H1 (cell line): ENCODE data around the gene UNC5B. TPM values are rescaled to one million over a fixed set of nuclear protein-coding genes. Genes with fewer than 3 reads are reported as not detected.

ENCODE experiments used
- CTCF ChIA-PET: fragments of 300-600 bp; sonication (Branson Sonifier 250); formaldehyde crosslinking; loops from one replicate; lab custom pipeline; 2021; ENCODE audit not compliant: partially characterized antibody; lab: Charles Lee
- POLR2A ChIA-PET: fragments of 300-600 bp; sonication (Branson Sonifier 250); formaldehyde crosslinking; loops from one replicate; lab custom pipeline; 2021; ENCODE audit warnings: inconsistent platforms; ENCODE audit not compliant: partially characterized antibody; lab: Charles Lee
- DNase-seq, 2 experiments: peaks; one replicate each; pipeline versions ENCODE4 v3.0.0 to v3.0.0-alpha.2; 2010 to 2022; ENCODE audit warnings: low spot score in 2 of 2, low read depth in 1 of 2, mixed read lengths in 1 of 2
- FAIRE-seq: peaks from 2 replicates; lab custom pipeline; 2011; peaks lifted over from hg19 to GRCh38; lab: Jason Lieb, UNC
- H2AFZ ChIP-seq: 2 replicates; pipeline ENCODE4 v1.8.1; 2012; ENCODE audit warnings: low read length, inconsistent platforms
- H2AK5ac ChIP-seq: 2 replicates; pipeline ENCODE4 v1.6.1; 2013; ENCODE audit warnings: low read depth, low read length
- H2BK120ac ChIP-seq: replicated peaks from 2 replicates; pipeline ENCODE3; 2013; ENCODE audit warnings: low read depth, low read length, inconsistent platforms
- H2BK12ac ChIP-seq: 2 replicates; pipeline ENCODE4 v1.6.1; 2013; ENCODE audit warnings: low read depth, low read length
- H2BK15ac ChIP-seq: 2 replicates; pipeline ENCODE4 v1.6.1; 2013; ENCODE audit warnings: low read length
- H2BK20ac ChIP-seq: 2 replicates; pipeline ENCODE4 v1.6.1; 2013; ENCODE audit warnings: low read length
- H2BK5ac ChIP-seq: 2 replicates; pipeline ENCODE4 v1.6.1; 2013; ENCODE audit warnings: low read depth, low read length
- H3K14ac ChIP-seq: 2 replicates; pipeline ENCODE4 v1.6.1; 2013; ENCODE audit warnings: inconsistent platforms; ENCODE audit not compliant: insufficient read length
- H3K18ac ChIP-seq: 2 replicates; pipeline ENCODE4 v1.6.1; 2013; ENCODE audit warnings: low read length; ENCODE audit errors: extremely low read depth
- H3K23ac ChIP-seq: 2 replicates; pipeline ENCODE4 v1.6.1; 2013; ENCODE audit warnings: inconsistent platforms; ENCODE audit not compliant: insufficient read length
- H3K23me2 ChIP-seq: 2 replicates; pipeline ENCODE4 v1.6.1; 2013; ENCODE audit warnings: low read depth, low read length
- H3K27ac ChIP-seq: 2 replicates; pipeline ENCODE4 v1.6.1; 2011; ENCODE audit warnings: low read depth, low read length, inconsistent platforms
- H3K27me3 ChIP-seq, 4 experiments: replicated peaks in 1 of 4; 1 replicate in 1 of 4; 2 replicates in 3 of 4; pipeline versions ENCODE4 v1.6.1 to v1.8.1; 2011 to 2013; ENCODE audit warnings: low read length in 3 of 4, mild to moderate bottlenecking in 3 of 4, inconsistent platforms in 2 of 4, mixed read lengths in 2 of 4, moderate library complexity in 1 of 4; ENCODE audit not compliant: control insufficient read depth in 3 of 4, insufficient read depth in 3 of 4; ENCODE audit errors: extremely low read depth in 1 of 4
- H3K36me3 ChIP-seq, 4 experiments: 2 replicates each; pipeline versions ENCODE4 v1.6.1 to v1.8.1; 2011 to 2013; ENCODE audit warnings: mild to moderate bottlenecking in 4 of 4, low read length in 3 of 4, moderate library complexity in 2 of 4, control low read depth in 1 of 4, inconsistent platforms in 1 of 4; ENCODE audit not compliant: insufficient read depth in 4 of 4, control insufficient read depth in 2 of 4
- H3K4ac ChIP-seq: replicated peaks from 2 replicates; pipeline ENCODE3; 2013; ENCODE audit warnings: low read length, low read depth, mixed read lengths, inconsistent platforms; ENCODE audit not compliant: insufficient read length
- H3K4me1 ChIP-seq, 4 experiments: replicated peaks in 1 of 4; 1 replicate in 1 of 4; 2 replicates in 3 of 4; pipeline versions ENCODE4 v1.6.1 to v1.8.1; 2011 to 2013; ENCODE audit warnings: low read length in 3 of 4, inconsistent platforms in 2 of 4, mixed read lengths in 1 of 4; ENCODE audit not compliant: insufficient read depth in 4 of 4, control insufficient read depth in 3 of 4
- H3K4me2 ChIP-seq, 2 experiments: 2 replicates each; pipeline versions ENCODE4 v1.6.1 to v1.8.1; 2011 to 2013; ENCODE audit warnings: low read depth in 2 of 2, low read length in 2 of 2, control low read depth in 1 of 2, inconsistent platforms in 1 of 2, mild to moderate bottlenecking in 1 of 2; ENCODE audit not compliant: insufficient read depth in 1 of 2
- H3K4me3 ChIP-seq, 4 experiments: fragments of 200-600, 300-600 bp in 1 of 4; sonication (generic), shearing (Covaris generic), sonication (Bioruptor Twin) in 1 of 4; 2 replicates each; pipeline versions ENCODE4 v1.5.1 to v1.8.1; 2011 to 2016; ENCODE audit warnings: low read length in 4 of 4, low read depth in 3 of 4, control low read depth in 2 of 4, inconsistent platforms in 2 of 4, mild to moderate bottlenecking in 2 of 4, mixed read lengths in 1 of 4, moderate library complexity in 1 of 4; ENCODE audit not compliant: insufficient read depth in 2 of 4; ENCODE audit errors: extremely low read depth in 1 of 4
- H3K56ac ChIP-seq: replicated peaks from 2 replicates; pipeline ENCODE3; 2013; ENCODE audit warnings: low read depth, mild to moderate bottlenecking, mixed read lengths, low read length, inconsistent platforms; ENCODE audit not compliant: insufficient read length
- H3K79me1 ChIP-seq: 2 replicates; pipeline ENCODE4 v1.6.1; 2013; ENCODE audit warnings: low read depth, low read length, control low read depth
- H3K79me2 ChIP-seq, 2 experiments: 2 replicates each; pipeline versions ENCODE4 v1.6.1 to v1.8.1; 2012 to 2013; ENCODE audit warnings: low read length in 2 of 2, mild to moderate bottlenecking in 2 of 2, inconsistent platforms in 1 of 2; ENCODE audit not compliant: insufficient read depth in 2 of 2, control insufficient read depth in 1 of 2
- H3K9ac ChIP-seq, 4 experiments: replicated peaks in 1 of 4; 1 replicate in 1 of 4; 2 replicates in 3 of 4; pipeline versions ENCODE4 v1.6.1 to v1.8.1; 2011 to 2013; ENCODE audit warnings: low read depth in 3 of 4, low read length in 3 of 4, control low read depth in 2 of 4, mild to moderate bottlenecking in 2 of 4, moderate library complexity in 2 of 4, inconsistent platforms in 1 of 4; ENCODE audit errors: extremely low read depth in 1 of 4
- H3K9me3 ChIP-seq, 2 experiments: 2 replicates each; pipeline versions ENCODE4 v1.6.1 to v1.8.1; 2012 to 2013; ENCODE audit warnings: mild to moderate bottlenecking in 2 of 2, moderate library complexity in 2 of 2, control low read depth in 1 of 2, inconsistent platforms in 1 of 2, low read depth in 1 of 2, low read length in 1 of 2, mixed read lengths in 1 of 2; ENCODE audit not compliant: insufficient read depth in 2 of 2
- H4K20me1 ChIP-seq, 2 experiments: replicated peaks in 1 of 2; 2 replicates each; pipeline versions ENCODE3 to v1.8.1; 2011 to 2013; ENCODE audit warnings: inconsistent platforms in 2 of 2, low read length in 2 of 2, mild to moderate bottlenecking in 1 of 2; ENCODE audit not compliant: insufficient read depth in 2 of 2, control insufficient read depth in 1 of 2
- H4K5ac ChIP-seq: 2 replicates; pipeline ENCODE4 v1.6.1; 2013; ENCODE audit warnings: low read length, low read depth, mixed read lengths, inconsistent platforms; ENCODE audit not compliant: insufficient read length
- H4K8ac ChIP-seq: 2 replicates; pipeline ENCODE4 v1.8.0; 2013; ENCODE audit warnings: mild to moderate bottlenecking, moderate library complexity, low read length, inconsistent platforms; ENCODE audit not compliant: insufficient read depth; ENCODE audit errors: extremely low read depth
- H4K91ac ChIP-seq: replicated peaks from 2 replicates; pipeline ENCODE3; 2013; ENCODE audit warnings: low read length, mixed read lengths, inconsistent platforms; ENCODE audit not compliant: insufficient read length
- BACH1 ChIP-seq: IDR thresholded peaks from 2 replicates; pipeline ENCODE4 v1.6.1; 2012; ENCODE audit warnings: low read length, improper control_type of control experiment
- CHD1 ChIP-seq: IDR thresholded peaks from 2 replicates; pipeline ENCODE4 v1.6.1; 2012; ENCODE audit warnings: low read depth, low read length, improper control_type of control experiment
- CTBP2 ChIP-seq: IDR thresholded peaks from 2 replicates; pipeline ENCODE4 v1.7.0; 2011; ENCODE audit warnings: borderline replicate concordance, mild to moderate bottlenecking, moderate library complexity, mixed read lengths, low read length; ENCODE audit not compliant: insufficient read depth, insufficient read length
- FOSL1 ChIP-seq: IDR thresholded peaks from 2 replicates; pipeline ENCODE4 v1.6.1; 2011; ENCODE audit warnings: mild to moderate bottlenecking, low read depth, low read length, moderate library complexity; ENCODE audit not compliant: insufficient read depth
- GABPA ChIP-seq: IDR thresholded peaks from 2 replicates; pipeline ENCODE4 v1.6.1; 2011; ENCODE audit warnings: mild to moderate bottlenecking, low read length, moderate library complexity, borderline replicate concordance; ENCODE audit not compliant: insufficient read depth
- GTF2F1 ChIP-seq: IDR thresholded peaks from 2 replicates; pipeline ENCODE4 v1.6.1; 2012; ENCODE audit warnings: low read depth, low read length, improper control_type of control experiment, borderline replicate concordance
- MAFK ChIP-seq: IDR thresholded peaks from 2 replicates; pipeline ENCODE4 v1.6.1; 2012; ENCODE audit warnings: low read depth, mild to moderate bottlenecking, improper control_type of control experiment, low read length
- POLR2A ChIP-seq, 2 experiments: IDR thresholded peaks; 1 replicate in 1 of 2; 2 replicates in 1 of 2; pipeline ENCODE4 v1.6.1; 2011; ENCODE audit warnings: low read depth in 2 of 2, low read length in 2 of 2, mild to moderate bottlenecking in 2 of 2; ENCODE audit errors: control extremely low read depth in 1 of 2
- POLR2AphosphoS5 ChIP-seq: IDR thresholded peaks from 2 replicates; pipeline ENCODE4 v1.6.1; 2011; ENCODE audit warnings: low read depth, low read length
- RBBP5 ChIP-seq: IDR thresholded peaks from 2 replicates; pipeline ENCODE4 v1.7.1; 2012; ENCODE audit warnings: low read depth, mild to moderate bottlenecking, inconsistent platforms, low read length, moderate library complexity, borderline replicate concordance
- SUZ12 ChIP-seq: fragments of 200-600 bp; sonication (generic); IDR thresholded peaks from 2 replicates; pipeline ENCODE4 v1.6.1; 2012; ENCODE audit warnings: mild to moderate bottlenecking, inconsistent platforms, low read length, moderate library complexity, mixed read lengths
- TEAD4 ChIP-seq: IDR thresholded peaks from 2 replicates; pipeline ENCODE4 v1.6.1; 2012; ENCODE audit warnings: low read depth, low read length, inconsistent platforms, mixed read lengths
- YY1 ChIP-seq: IDR thresholded peaks from 2 replicates; pipeline ENCODE4 v1.6.1; 2011; ENCODE audit warnings: low read depth, mild to moderate bottlenecking, low read length
- WGBS, 2 experiments: shearing (Covaris generic) in 1 of 2; methylation state at CpG; one replicate each; pipeline versions ENCODE4 v1.1.6 to v1.1.7; 2013 to 2015; ENCODE audit warnings: low lambda C conversion rate in 2 of 2, mixed read lengths in 2 of 2, inconsistent platforms in 1 of 2, low coverage in 1 of 2, missing lambda C conversion rate in 1 of 2; ENCODE audit not compliant: insufficient replicate concordance in 2 of 2, insufficient coverage in 1 of 2, insufficient read length in 1 of 2; ENCODE audit errors: extremely low coverage in 1 of 2, missing lambda C conversion rate in 1 of 2; 5-methylcytosine and 5-hydroxymethylcytosine counted together
- polyA plus RNA-seq, 7 experiments: library from polyadenylated mRNA; depleted of rRNA in 3 of 7; stranded (reverse) in 5 of 7; unstranded in 2 of 7; fragments of >200 nt in 5 of 7; fragments of 200-250 nt in 2 of 7; gene quantifications; 1 replicate in 5 of 7; 2 replicates in 1 of 7; 4 replicates in 1 of 7; pipeline versions ENCODE4 v1.2.1 to v1.2.3, GENCODE V29; 2011 to 2013; ENCODE audit warnings: missing spikeins in 2 of 7, mixed read lengths in 2 of 7
- total RNA-seq: library from RNA; stranded (reverse); fragmentation: NEBNext Ultra II Directional; extraction: Animal tissue kit (Norgen Biotek cat#: 25700); gene quantifications from 2 replicates; pipeline ENCODE4 v1.2.1, GENCODE V29; 2021

Gene UNC5B
- total and polyA plus RNA-seq, 2 of the 8 experiments (the other 6 are each of a cell fraction or from before 2014, with no cell fraction given) = 27.9 to 31.8 TPM

GRCh38 chr10:71279590-71280170 lies 67.3 kb downstream of the UNC5B start:
- WGBS, 2 experiments = 84% methylated on average over 22 of the region's 22 CpGs; no CpG with 5 or more reads in 1 of the 2 experiments
- Histone ChIP-seq H3K14ac (no peak overlapping the region), H2BK20ac (no peak overlapping the region), H2AFZ (no peak overlapping the region), H3K27ac (no peak overlapping the region; the same call in 1 of the 2 replicates), H2BK12ac (no peak overlapping the region), H3K23ac (no peak overlapping the region), H3K23me2 (no peaks in the 10 kb centered on the region), H3K27me3 (no peaks in the 10 kb centered on the region), H3K4me2 (no peak overlapping the region), H2BK120ac (no peak overlapping the region), H3K9me3 (no peaks in the 10 kb centered on the region), H4K20me1 (peaks cover 0 to 3% of the 10 kb centered on the region in 2 experiments), H3K56ac (no peak overlapping the region), H3K4me1 (peaks cover 0 to 25% (median 16%) of the 10 kb centered on the region in 4 experiments; a peak in 6 of 7 replicates), H2BK15ac (no peak overlapping the region), H4K8ac (no peak overlapping the region; the same call in 1 of the 2 replicates), H3K36me3 (peaks cover 0 to 5% (median 2%) of the 10 kb centered on the region in 4 experiments; a peak in 1 of 8 replicates), H3K18ac (no peak overlapping the region), H2AK5ac (no peak overlapping the region), H4K5ac (no peak overlapping the region), H3K4ac (no peak overlapping the region), H2BK5ac (peak overlapping the region; percentile 44; the same call in 1 of the 2 replicates), H4K91ac (no peak overlapping the region), H3K79me1 (peaks cover 2% of the 10 kb centered on the region; the same call in 1 of the 2 replicates), H3K4me3 (no peak overlapping the region), H3K9ac (no peak overlapping the region), H3K79me2 (peaks cover 0 to 4% of the 10 kb centered on the region in 2 experiments; a peak in 1 of 4 replicates)
- DNase-seq (no peak), FAIRE-seq (no peak)
- ChIA-PET POLR2A (interaction anchor here (1.5 to 3.8 kb wide), 2 partner anchors 10 to 13 kb away, joined by 4 to 13 read pairs; no protein-coding TSS in a partner anchor), CTCF (interaction anchor here (1.0 to 11.2 kb wide), 7 partner anchors 8 to 378 kb away, joined by 3 to 175 read pairs (median 9); no protein-coding TSS in a partner anchor)
- no peak for TF ChIP-seq MAFK
- TF ChIP-seq BACH1 = no peak
- no peak for TF ChIP-seq GABPA
- no peak for TF ChIP-seq YY1
- no peak for TF ChIP-seq GTF2F1
- TF ChIP-seq TEAD4 = no peak
- TF ChIP-seq CHD1 = no peak
- TF ChIP-seq POLR2A (IDR thresholded peaks at IDR 0.05; ENCODE audit: control extremely low read depth in 1 of 2, low read depth in 2 of 2, low read length in 2 of 2) = no peak
- no peak for TF ChIP-seq CTBP2
- no peak for TF ChIP-seq POLR2AphosphoS5
- TF ChIP-seq SUZ12 = no peak
- no peak for TF ChIP-seq RBBP5
- TF ChIP-seq FOSL1 = no peak
